ENCODE data around the gene ZSCAN5A.
"Not testable (repeated sequence)": the region's sequence is repeated elsewhere in the genome, so short reads cannot be mapped to it uniquely, and the experiment has no call there.

- TF ChIP-seq, protein P1, sequence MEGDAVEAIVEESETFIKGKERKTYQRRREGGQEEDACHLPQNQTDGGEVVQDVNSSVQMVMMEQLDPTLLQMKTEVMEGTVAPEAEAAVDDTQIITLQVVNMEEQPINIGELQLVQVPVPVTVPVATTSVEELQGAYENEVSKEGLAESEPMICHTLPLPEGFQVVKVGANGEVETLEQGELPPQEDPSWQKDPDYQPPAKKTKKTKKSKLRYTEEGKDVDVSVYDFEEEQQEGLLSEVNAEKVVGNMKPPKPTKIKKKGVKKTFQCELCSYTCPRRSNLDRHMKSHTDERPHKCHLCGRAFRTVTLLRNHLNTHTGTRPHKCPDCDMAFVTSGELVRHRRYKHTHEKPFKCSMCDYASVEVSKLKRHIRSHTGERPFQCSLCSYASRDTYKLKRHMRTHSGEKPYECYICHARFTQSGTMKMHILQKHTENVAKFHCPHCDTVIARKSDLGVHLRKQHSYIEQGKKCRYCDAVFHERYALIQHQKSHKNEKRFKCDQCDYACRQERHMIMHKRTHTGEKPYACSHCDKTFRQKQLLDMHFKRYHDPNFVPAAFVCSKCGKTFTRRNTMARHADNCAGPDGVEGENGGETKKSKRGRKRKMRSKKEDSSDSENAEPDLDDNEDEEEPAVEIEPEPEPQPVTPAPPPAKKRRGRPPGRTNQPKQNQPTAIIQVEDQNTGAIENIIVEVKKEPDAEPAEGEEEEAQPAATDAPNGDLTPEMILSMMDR (IDR thresholded peaks at IDR 0.05): not testable (repeated sequence)
- not testable (repeated sequence) for TF ChIP-seq EZH2 (IDR thresholded peaks at IDR 0.05; ENCODE audit: borderline replicate concordance, insufficient read depth, low read depth, low read length, poor library complexity, severe bottlenecking)
Measured at GRCh38 chr19:56335371-56335770, 20.7 kb upstream of the ZSCAN5A start.

Data from B cell (primary cell).